GM19240 (cell line): ENCODE results near the gene PRKCQ.
"Not testable (repeated sequence)": the region's sequence is repeated elsewhere in the genome, so short reads cannot be mapped to it uniquely, and the experiment has no call there.

Source experiments
- DNase-seq: peaks from one replicate; pipeline ENCODE4 v3.0.0; 2011; ENCODE audit warnings: low spot score; ENCODE audit not compliant: insufficient read length

Gene PRKCQ

DNA sequence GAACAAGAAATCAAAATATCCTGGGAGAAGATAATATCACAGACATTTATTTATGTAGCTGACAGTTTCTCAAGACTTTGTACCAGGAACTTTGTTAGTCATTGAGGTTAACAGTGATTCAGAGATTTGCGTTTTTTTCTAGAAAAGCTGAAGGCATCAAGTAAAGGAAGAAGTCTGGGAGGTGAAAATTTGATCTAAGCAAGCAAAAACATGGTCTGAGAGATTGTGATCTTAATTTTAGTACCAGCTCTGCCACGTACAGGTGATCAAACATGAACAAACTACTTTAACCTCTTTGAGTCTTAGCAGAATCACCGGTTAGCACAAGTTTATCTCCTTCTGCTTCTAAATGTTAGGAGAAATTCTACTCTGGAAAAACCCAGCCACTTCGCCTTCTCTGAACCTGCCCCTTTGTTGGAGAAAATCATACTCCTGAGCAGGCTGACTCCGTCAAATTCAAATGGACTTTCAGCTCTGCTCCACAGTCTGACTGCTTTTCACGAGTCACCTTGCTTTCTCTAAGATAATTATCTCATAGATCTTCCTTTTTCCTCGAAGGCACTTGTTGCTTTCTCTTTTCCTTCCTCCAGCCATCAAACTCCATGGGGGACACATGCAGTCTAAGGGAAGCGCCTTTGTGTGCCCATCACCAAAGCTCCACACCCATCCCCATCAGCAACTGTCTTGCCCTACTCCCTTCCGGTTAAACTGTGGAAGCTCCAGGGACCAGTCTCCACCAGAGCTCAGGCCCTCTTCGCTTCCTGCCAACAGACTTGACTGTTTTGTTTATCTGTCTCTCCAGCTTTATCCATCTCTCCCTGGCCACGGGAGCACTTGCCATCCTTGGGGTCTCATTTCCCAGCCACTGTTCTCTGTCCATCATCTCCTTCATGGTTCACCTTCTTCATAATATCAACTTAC, 86.3 kb downstream of the PRKCQ start:
- no peak for DNase-seq

DNA sequence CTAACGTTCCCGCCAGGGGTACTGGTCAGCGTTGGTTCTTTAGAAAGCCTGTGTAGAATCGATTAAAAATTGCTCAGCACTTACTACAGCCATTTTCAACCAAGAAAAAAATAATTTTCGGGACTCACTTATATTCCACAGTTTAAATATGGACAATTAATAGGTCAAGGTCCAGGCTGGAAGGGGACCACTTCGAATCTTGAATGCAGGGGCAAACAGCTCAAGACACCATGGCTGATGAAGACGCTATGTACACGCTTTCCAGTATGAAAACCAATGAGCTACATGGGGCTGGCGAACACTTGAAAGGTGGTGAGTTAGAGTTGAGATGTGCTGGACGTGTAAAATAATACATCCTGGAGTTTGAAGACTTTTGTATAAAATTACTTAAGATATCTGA, 87.2 kb downstream of the PRKCQ start:
- no peak for DNase-seq

- DNase-seq: no peak
Measured at GRCh38 chr10:6491841-6492609, 88.1 kb downstream of the PRKCQ start.

DNA sequence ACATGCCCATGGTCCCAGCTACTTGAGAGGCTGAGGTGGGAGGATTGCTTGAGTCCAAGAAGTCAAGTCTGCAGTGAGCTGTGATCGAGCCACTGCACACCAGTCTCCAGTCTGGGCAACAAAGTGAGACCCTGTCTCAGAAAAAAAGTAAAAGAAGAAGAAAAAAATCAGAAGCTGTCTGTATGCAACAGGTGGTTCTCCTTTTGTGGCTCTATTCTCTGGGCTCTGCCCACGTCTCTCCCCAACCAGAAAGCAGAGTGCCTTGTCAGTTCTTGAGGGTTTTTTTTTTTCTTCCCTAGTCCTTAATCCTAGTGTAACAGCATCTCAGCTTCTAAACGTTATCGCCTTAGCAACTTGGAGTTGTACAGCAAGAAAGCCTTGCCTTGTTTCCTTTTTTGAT, 89.5 kb downstream of the PRKCQ start:
- no peak for DNase-seq

DNA sequence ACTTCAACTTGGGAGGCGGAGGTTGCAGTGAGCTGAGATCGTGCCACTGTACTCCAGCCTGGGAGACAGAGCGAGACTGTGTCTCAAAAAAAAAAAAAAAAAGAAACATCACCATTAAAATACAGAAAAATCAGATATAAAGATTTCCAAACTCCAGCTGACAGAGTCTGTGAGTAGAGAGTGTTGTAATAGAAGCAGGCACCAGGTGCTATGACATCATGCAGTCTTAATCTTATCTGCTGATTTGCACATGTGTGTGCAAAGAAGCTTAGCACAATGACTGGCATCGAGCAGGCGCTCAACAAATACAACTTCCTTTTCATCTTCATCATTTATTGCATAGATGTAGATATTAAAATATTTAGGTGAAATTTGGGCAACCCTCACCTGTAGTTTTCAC, 92.2 kb downstream of the PRKCQ start:
- DNase-seq: no peak

DNA sequence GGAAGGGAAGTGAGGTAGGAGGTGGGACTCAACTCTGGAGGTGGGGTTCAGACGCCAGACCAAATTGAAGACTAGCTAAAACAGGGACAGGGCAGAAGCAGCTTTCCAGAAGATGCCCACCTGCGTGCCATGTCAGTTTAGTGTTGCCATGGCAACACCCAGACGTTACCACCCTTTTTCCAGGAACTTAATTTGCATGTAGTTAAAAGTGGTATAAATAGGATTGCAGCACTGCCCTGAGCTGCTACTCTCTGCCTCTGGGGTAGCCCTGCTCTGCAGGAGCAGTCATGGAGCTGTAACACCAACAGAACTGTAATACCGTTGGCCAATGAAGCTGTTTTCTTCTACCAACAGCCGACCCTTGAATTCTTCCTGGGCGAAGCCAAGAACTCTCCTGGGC, 93.8 kb downstream of the PRKCQ start:
- no peak for DNase-seq

DNA sequence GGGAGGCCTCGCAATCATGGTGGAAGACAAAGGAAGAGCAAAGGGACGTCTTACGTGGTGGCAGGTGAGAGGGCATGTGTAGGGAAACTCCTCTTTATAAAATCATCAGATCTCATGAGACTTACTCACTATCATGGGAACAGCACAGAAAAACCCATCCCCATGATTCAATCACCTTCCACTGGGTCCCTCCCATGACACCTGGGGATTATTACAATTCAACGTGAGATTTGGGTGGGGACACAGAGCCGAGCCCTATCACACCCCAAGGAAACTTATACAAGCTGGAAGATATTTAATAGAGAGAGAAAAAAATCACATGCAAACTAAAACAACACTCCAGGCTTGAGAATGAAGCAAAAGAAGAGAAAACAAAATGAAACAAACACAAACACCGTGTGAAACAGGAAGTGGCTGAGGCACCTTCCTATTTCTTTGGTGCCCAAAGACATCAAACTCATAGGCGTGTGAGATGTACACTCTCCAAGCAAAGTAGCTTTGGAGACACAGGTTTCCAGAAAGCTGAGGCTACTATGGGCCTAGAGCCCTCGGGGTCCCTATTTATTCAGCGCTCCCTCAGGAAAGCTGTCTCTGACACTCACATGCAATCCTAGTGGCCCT, 97.2 kb downstream of the PRKCQ start:
- DNase-seq: no peak

GRCh38 chr10:6478722-6479121, 101.4 kb downstream of the PRKCQ start:
- DNase-seq: no peak

GRCh38 chr10:6476989-6477388, 103.1 kb downstream of the PRKCQ start:
- no peak for DNase-seq

DNA sequence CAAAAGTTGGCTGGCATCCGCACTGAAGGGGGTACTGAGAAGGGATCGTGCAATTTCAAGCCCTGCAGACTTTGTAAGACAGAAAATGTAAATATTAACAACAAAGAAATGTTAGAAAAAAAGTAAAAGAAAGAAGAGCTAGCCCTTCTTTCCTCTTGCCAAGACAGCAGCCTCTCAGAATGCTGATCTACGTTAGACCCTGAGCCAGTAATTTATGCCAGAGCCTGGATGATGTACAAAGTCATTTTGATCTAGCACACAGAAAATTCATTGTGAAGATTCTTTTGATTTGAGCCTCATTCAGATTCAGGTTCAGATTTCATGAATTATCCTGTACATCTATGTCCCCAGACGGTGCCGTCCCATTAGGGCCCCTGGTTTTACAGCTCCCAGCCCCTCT, 105.2 kb downstream of the PRKCQ start:
- no peak for DNase-seq

- peak; percentile 35 for DNase-seq
Measured at GRCh38 chr10:6473901-6474370, 106.1 kb downstream of the PRKCQ start.

DNA sequence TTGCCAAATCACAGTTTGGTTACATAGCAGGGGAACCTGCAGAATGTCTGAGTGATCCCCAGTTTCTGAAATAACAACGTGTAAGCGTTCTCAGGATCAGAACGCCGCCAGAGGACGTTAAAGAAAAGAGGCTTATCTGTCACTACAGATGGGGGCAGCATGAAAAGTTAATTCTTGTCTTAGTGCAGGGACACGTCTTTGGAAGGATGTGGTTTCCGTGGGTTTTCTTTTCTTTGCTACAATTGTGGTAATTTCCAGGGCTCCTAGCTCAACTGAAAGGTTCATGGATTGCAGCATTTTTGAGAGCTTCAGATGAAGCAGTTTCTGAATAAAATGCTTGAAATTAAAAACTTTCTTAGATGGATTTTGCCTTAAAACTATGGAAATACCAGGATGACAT, 106.6 kb downstream of the PRKCQ start:
- peak; percentile 13 for DNase-seq

DNA sequence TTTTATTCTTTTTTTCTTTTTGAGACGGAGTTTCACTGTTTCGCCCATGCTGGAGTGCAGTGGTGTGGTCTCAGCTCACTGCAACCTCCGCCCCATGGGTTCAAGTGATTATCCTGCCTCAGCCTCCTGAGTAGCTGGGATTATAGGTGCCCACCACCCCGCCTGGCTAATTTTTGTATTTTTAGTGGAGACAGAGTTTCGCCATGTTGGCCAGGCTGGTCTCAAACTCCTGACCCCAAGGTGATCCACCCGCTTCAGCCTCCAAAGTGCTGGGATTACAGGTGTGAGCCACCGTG, 107.4 kb downstream of the PRKCQ start:
- not testable (repeated sequence) for DNase-seq

DNA sequence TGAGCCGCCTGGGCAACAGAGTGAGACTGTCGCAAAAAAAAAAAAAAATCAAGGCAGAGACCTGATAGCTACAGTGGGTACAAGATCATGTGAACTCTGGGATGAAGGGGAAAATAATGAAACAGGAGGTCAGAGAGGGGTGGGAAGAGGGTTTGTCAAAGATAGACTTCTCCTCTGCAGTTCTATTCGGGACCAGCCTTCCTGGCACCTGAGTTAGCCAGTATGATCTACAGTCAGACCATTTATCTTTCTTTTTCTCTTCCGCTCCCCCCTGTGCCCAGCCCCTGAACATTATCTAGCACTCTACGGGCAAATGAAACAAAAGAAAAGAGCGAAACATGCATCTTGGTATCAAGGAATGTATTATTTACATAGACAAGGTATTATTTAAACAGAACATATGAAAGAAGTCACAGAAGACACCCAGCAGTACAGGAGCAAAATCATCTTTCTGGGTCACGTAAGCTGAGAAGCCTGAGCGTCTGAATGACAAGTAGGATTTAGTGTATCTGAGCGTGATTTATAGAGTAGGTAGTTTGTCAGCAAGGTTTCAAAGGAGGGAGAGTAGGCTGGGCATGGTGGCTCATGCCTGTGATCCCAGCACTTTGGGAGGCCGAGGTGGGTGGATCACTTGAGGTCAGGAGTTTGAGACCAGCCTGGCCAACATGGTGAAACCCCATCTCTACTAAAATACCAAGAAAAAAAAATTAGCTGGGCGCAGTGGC, 109.0 kb downstream of the PRKCQ start:
- DNase-seq: no peak

GRCh38 chr10:6469661-6470060, 110.4 kb downstream of the PRKCQ start:
- no peak for DNase-seq

DNA sequence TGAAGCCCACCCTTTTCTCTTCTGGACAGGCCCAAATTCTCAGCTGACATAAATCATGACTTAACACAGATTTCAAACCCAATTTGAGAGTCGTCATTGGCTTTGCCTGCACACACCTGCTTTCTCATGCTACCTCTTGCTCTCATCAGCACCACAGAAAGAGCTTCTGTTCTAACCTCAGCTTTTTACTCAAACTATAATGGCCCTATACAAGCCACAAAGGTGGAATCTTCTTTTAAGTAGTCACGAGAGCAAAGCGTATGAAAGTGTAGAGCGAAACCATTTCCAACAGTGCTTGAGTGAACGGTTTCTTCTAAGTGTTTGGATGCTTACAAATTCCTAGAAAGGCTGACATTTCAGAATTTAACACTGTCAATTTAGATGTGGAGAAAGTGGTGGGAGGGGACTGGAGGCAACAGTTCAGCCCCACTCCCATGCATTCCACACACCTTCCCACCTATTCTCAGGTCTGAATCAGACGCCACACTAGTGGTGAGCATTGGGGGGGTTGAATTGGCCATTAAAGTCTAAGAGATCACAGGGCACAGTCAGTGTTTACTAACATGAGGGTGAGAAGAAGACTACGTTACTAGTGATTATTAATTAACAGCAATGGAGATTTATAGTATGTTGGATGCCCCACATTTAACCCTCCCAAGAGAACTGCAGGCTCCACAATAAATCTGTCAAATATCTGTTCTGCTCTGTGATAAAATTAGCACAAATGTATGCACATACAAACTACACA, 114.0 kb downstream of the PRKCQ start:
- DNase-seq: no peak

DNA sequence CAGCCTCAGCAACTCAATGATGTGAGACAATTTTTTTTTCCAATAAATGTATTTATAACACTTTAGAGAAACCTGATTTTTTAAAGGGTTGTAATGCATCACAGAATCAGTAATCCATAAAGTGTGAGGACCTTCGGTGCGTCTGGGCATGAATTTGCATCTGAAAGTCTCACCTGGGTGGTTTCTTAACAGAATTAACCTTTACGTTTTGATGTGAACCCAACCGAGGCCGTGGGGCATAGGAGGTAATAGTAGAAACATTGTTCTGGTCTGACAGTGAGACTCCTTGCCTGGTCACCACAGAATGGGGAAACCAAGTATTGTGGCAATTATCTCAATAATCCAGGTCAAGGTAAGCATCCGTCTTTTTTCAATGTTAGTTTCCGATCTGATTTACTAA, 114.6 kb downstream of the PRKCQ start:
- no peak for DNase-seq

DNA sequence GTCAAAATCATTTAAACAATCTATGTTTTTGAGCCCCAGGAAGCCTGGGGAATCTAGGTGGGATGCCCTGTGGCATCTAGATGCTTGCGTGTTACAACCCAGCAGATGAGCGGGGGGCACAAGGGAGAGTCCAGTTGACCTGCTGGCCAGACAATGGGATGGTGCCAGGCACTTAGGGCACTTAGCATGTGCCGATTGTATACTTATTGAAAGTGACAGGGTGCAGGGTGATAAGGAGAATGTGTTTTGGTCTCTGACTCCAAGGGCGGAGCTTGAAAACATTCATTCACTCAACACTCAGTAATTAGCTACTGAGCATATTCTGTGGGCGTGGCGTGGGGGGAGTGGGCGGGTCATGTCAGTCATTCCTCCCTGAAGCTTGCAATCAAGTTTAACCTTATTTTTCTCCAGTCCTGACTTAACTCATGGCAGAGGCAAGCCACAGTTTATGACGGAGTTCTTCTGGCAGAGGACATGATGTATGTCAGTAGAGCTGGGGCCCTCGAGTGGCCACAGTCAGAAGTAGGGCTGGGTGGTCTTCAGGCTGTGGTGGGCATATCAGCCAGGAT, 115.1 kb downstream of the PRKCQ start:
- DNase-seq: no peak

DNA sequence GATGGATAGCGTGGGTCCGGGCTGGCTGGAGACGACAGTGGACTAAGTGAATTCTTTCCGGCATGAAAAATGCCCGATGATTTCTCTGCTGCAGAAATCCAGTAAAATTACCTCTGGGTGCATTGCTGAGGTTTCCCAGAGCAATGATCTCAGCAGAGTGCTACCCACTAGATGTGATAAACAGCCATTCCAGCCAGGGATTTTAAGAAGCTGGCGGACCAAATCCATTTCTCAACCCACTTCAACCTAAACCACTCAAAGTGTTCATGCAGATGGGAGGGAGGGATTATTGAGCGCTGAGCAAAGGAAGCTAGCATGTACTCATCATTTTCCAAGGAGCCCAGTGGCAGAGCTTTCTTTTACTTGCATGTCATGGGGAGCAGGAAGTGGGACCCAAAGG, 116.7 kb downstream of the PRKCQ start:
- no peak for DNase-seq

GRCh38 chr10:6461961-6462360, 118.1 kb downstream of the PRKCQ start:
- no peak for DNase-seq
